ENCODE measurements around the gene NUP133.
"Not testable (repeated sequence)": the region's sequence is repeated elsewhere in the genome, so short reads cannot be mapped to it uniquely, and the experiment has no call there.

Gene NUP133

DNA sequence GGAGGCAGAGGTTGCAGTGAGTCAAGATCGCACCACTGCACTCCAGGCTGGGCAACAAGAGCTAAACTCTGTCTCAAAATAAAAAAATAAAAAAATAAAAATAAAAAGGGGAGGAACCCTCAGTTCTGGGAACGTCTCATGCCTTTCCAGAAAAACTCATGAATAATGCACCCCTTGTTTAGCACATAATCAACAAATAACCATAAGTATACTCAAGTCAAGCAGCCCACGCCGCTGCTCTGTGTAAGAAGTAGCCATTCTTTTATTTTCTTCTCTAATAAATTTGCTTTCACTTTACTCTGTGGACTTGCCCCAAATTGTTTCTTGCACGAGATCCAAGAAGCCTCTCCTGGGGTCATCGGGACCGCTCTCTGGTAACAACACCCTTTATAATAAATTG is 59.8 kb downstream of the NUP133 start:
- DNase-seq = no peak

DNA sequence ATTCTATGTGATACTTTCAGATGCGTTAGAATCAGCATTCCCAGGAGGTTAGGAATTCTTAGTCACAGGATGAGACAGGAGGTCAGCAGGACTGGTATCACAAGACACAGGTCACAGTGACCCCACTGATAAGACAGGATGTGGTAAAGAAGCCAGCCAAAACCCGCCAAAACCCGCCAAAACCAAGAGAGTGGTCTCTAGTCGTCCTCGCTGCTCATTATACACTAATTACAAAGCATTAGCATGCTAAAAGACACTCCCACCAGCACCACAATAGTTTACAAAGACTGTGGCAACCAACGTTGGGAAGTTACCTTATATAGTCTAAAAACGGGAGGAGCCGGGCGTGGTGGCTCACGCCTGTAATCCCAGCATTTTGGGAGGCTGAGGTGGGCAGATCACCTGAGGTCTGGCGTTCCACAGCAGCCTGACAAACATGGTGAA is 60.3 kb downstream of the NUP133 start:
- DNase-seq = no peak

DNA sequence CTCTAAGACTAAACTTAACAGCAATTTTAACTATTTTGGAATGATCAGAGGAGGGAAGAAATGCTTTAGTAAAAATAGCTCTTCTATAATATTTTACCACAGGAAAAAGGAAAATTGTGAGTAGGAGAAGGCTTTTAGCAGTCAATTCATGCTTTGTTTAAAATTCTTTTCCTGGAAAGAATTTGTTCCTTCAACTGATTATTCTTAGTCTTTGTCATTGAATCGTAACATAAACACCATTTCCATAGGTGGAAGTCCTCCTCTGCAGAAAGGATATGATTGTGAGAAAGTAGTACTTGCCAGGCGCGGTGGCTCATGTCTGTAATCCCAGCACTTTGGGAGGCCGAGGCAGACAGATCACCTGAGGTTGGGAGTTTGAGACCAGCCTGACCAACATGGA is 62.3 kb downstream of the NUP133 start:
- no peak for DNase-seq

DNA sequence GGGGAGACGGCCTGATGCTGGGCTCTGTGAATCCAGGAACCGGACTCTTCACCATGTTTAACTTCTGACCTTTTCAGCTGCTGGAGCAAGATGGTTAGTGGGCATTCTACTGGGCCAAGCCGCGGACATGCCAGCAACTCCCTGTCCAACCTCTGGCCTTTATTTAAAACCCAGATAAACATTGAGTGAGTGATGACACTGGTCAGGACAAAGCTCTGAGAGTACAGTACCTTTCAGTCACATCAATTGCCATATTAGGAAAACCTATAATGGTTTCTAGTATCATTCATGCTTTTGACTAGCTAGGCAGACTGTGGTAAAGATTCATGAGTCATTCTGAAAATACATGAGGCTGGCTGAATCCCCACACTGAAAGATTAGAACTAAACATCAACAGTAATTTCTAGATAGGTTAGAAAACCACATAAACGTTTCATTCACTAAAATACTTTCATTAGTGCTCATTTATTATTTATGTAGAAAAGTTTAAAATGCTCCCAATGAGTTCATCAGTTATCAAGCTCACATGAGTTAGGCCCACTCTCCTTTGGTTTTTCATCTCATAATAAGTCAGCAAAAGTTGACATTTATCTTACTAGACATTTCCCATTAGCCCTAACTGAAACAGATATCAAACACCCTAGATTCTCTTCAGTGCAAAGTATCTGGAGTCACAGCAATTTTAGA is 67.1 kb downstream of the NUP133 start:
- no peak for DNase-seq

DNA sequence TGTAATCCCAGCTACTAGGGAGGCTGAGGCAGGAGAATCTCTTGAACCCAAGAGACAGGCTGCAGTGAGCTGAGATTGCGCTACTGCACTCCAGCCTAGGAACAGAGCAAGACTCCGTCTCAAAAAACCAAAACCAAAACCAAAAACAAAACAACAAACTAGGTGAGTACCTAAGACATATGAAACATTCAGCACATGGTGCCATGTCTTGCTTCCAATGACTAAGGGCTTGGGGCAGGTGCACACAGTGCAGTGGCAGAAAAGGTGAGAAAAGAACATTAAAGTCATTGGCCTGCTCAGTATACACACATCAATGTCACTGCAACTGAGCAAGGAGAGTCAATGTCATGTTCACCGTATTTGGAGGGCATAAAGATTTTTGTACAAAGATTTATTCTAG is 70.1 kb downstream of the NUP133 start:
- DNase-seq = no peak

DNA sequence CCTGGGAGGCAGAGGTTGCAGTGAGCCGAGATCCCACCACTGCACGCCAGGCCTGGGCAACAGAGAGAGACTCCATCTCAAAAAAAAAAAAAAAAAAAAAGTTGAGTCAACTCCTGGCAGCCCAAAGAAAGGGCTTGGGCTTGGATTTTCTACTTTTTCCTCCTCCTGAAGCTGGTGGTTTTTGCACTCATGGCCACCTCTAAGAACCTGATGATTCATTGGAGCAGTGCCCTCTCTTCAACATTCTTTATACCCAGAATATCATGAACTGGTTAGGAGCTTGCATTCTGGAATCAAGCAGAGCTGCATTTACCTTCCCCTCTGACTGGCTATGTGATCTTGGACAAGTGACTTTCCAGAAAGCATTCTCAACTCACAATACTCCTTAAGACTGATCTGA is 70.7 kb downstream of the NUP133 start:
- no peak for DNase-seq

DNA sequence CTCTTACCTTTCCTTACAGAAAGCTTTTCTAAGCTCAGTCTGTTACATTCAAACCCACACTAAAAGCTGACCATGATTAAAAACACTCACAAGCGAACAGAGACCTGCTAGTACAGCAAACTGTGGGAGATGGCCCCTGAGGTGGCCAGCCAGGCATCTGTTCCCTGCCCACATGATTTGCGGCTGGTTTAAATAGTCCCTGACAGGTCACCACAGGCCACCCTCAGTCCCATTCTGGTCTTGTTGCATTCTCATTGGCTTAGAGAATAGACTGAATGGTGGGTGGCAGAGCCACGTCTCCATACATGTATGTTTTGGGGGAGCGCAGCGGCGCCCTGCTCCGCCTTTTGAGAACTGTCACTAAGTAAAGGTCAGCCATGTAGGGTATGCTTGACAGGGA is 71.9 kb downstream of the NUP133 start:
- DNase-seq = no peak

DNA sequence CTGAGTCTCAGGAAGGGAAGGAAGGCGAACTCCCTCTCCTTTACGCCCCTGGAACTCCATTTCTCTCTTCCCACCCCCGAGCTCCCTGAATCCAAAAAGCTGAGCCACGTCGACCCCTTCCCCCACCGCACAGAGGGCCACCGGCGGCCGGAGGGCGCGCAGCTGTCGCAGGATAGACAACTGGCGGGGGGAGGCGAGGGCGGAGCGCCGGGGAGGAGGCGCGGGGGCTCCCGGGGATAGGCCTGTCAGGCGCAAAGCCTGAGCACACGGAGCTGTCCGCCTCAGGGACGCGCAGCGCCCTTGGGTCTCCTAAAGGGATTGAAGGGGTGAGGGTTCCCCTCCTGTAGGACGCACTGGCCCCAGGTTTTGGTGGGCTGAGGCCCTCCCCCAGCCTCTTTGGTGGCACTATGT is 73.5 kb downstream of the NUP133 start:
- DNase-seq = no peak

DNA sequence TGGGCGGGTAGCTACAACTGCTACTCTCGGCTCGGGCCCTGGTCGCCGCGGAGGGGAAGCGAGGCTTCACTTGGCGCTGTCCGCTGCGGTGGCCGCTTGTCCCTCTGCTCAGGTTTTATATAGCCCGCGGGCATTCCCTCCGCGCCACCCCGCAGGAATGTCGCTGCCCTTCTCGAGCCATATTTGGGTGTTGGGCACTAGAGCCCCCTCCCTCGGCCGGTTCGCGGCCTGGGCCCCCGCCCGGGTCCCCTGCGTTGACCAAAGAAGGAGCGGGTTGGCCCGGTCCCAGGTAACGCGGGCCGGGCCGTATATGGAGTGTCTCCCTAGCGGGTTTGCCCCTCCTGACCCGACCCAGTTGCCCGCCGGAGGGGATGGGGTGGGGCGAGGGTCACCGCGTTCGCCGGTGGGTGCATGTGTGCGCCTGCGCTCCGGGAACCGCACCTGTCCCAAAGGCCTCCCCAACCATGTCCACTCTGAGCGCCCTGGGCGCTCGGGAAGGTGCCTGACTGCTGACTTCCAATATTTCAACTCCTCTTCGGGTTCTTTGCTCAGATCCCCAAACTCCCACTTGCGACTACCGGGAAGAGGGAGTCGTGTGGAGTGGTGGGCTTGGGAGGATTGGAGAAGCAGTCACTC is 74.0 kb downstream of the NUP133 start, which contains the start of gene ACTA1:
Gene ACTA1 (minus strand): TSS at position 90 of the 636 bp plus-strand sequence. CDS start 979 bp downstream, outside the sequence.
- DNase-seq = no peak

DNA sequence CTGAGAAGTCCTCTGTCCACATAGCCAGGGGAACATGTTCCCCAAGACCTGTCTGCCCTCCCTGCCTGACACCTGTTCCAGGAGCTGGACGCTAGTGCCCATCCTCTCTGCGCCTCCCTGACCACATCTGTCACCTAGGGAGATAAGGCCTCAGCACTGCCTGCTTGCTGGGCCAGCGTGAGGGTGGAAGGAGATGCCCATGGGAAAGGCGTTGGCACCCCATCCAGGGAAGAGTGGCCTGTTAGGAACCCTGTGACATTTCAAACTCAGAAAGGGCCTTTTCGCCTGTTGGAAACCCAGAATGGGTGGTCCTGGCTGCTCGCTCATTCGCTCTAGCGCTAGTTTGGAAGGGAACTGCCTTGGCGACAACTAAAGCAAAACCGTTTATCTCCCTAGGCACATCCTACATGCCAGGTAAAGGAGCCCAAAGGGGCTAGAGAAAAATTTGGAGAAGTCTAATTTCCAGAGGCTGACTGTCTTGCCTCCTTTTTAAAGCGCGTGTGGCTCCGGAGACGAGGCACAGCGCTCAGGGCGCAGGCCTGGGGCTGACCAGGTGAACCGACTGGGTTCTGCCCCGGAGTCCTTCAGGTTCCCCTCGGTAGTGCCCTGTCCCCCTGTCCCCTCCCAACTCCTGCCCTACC is 74.7 kb downstream of the NUP133 start:
- DNase-seq = no peak

DNA sequence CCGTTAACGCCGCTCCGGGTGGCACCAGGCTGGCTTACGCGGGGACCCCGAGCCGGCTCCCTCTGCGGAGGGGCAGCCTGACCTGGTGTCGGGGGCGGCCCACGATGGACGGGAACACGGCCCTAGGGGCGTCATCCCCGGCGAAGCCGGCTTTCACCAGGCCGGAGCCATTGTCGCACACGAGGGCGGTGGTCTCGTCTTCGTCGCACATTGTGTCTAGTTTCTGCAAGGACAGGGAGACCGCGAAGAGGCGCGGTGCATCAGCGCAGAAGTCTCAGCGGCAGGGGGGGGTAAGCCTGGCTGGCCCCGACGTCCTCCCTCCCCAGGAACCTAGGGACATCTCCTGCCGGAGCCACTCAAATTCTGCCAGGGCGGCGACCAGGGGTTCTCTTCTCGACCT is 75.2 kb downstream of the NUP133 start:
- DNase-seq = no peak

DNA sequence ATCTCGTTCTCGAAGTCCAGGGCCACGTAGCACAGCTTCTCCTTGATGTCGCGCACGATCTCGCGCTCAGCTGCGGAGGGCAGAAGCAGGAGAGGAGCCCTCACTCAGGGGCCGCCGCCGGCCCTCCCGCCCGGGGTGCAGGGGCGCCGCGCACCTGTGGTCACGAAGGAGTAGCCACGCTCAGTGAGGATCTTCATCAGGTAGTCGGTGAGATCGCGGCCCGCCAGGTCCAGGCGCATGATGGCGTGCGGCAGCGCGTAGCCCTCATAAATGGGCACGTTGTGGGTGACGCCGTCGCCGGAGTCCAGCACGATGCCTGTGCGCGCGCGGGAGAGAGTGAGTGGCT is 76.1 kb downstream of the NUP133 start:
- no peak for DNase-seq

DNA sequence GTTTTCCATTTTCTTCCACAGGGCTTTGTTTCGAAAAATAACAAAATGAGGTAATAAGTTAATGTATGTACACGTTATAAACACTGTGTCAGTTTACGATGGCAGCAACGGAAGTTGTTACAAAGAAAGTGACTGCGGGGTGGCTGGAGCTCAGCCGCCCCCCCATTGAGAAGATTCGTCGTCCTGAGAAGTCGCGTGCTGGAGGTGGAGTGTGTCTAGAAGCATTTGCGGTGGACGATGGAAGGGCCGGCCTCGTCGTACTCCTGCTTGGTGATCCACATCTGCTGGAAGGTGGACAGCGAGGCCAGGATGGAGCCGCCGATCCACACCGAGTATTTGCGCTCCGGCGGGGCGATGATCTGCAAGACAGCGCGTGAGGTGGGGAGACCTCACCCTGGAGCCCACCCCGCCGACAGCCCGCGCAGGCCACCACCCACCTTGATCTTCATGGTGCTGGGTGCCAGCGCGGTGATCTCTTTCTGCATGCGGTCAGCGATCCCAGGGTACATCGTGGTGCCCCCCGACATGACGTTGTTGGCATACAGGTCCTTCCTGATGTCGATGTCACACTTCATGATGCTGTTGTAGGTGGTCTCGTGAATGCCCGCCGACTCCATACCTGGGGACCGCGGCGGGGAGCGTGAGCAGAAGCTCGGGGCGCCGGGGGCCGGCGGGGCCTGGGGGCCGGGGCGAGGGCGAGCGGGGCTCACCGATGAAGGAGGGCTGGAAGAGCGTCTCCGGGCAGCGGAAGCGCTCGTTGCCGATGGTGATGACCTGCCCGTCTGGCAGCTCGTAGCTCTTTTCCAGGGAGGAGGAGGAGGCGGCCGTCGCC is 76.6 kb downstream of the NUP133 start:
- DNase-seq = no peak

DNA sequence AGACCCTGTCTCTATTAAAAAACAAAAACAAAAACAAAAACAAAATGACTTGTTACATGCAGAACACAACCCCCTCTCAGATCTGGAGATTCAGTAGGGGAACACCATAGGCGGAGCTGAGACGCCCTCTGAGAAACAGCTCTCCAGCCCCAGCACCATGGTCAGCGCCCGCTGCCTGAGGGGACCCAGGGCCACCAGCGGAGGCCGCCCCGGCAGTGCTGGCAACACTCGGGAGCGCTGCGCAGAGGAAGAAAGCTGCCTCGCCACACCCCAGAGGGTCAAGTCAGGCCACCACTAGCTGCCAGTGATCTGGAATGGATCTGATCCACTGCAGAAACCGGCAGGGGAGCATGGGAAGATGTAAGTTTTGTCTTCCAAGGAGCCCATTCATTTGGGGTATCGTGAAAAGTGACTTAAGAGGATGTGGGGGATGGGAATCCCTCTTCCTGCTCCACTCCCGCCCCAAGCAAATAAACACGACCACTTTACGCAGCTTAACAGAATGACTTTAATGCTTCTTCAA is 77.3 kb downstream of the NUP133 start:
- DNase-seq = no peak

DNA sequence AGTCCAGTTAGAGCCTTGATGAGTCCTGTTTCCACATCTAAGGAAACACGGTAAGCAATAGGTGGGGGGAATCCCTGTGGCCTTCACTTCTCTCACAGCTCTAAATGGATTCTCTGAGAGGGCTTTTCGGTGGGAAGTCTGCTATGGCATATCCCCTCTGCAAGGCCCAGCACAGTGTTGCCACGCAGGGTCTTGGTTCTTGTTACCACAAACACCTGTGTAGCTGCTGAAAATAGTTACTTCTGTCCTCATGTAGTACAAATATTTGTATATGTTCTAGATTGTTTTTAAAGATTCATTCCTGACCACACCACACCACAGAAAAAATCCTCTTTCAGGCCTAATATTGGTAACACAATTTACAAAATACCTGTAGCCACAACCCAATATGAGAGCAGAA is 79.9 kb downstream of the NUP133 start:
- DNase-seq = no peak

DNA sequence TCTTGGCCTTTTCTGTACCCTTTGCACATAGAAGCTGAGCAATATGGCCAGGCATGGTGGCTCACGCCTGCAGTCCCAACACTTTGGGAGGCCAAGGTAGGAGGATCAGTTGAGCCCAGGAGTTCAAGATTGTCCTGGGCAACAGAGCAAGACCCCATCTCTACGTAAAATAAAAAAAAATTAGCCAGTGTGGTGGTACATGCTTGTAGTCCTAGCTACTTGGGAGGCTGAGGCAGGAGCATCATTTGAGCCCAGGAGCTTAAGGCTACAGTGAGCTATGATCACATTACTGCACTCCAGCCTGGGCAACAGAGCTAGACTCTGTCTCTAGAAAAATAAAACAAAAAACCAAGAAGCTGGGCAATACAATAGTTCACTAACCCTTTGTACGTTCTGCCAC is 80.6 kb downstream of the NUP133 start:
- DNase-seq = no peak

DNA sequence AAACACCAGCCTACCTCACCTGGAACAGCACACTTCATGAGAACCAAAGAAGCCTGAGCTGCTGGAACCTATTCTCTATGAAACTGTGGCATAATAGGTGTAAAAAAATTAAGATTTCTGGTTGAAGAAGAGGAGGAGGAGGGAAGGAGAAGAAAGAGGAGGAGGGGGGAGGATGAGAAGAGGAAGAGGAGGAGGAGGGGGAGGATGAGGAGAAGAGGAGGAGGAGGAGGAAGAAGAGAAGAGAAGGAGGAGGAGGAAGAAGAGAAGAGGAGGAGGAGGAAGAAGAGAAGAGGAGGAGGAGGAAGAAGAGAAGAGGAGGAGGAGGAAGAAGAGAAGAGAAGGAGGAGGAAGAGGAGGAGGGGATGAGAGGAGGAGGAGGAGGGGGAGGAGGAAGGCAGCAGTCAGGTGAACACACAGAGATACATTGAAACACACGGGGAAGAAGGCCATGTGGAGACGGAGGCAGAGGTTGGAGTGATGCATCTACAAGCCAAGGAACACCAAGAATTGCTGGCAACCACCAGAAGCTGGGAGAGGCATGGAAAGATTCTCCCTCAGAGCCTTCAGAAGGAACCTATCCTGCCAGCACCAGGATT is 82.5 kb downstream of the NUP133 start:
- DNase-seq = no peak

DNA sequence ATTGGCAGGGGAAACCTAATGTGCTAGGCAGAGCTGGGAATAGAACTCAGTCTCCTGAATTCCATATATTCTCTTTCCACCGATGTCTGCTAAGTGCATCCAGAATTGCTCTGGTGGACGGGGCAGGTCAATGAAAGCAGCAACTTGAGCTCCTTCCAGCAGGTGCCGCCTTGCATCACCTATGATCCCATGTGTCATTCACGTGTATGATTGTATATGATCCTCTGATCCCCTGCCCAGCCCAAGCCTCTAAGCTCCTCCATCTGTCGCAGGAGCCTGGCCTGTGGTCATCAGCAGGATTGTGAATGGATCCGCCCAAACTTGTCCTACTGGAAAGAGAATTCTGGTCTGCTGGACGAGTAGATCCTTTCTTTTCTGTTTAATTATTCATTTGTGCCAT is 87.4 kb downstream of the NUP133 start:
- DNase-seq = no peak

DNA sequence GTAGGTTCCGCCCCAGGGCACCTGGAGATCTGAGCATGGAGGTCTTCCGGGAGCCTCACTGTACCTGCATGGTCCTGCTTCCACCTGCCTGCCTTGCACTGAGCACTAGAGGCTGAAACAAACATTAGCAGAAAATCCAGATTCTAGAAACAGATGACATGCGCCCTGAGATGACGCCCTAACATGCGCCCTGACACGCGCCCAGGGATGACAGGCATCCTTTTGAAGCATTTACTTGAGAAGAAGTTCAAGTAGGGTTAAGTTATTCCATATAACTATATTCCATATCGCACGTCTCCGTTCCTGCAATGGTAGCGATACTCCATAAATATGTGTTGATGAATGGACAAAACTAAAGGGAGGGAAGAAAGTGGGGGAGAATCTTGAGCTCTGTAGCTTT is 87.9 kb downstream of the NUP133 start:
- DNase-seq = no peak

DNA sequence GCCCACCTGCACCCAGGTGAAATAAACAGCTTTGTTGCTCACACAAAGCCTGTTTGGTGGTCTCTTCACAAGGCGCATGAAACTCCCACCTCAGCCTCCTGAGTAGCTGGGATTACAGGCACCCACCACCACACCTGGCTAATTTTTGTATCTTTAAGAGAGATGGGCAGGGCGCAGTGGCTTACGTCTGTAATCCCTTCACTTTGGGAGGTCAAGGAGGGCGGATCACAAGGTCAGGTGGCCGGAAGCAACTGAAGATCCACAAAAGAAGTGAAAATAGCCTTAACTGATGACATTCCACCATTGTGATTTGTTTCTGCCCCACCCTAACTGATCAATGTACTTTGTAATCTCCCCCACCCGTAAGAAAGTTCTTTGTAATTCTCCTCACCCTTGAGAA is 89.6 kb downstream of the NUP133 start:
- DNase-seq = not testable (repeated sequence)

DNA sequence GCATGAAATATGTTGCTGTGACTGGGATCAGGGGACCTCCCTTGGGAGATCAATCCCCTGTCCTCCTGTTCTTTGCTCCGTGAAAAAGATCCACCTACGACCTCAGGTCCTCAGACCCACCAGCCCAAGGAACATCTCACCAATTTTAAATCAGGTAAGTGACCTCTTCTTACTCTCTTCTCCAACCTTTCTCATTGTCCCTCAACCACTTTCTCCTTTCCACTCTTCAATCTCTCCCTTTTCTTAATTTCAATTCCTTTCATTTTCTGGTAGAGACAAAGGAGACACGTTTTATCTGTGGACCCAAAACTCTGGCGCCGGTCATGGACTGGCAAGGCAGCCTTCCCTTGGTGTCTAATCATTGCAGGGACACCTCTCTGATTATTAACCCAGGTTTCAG is 95.3 kb downstream of the NUP133 start:
- DNase-seq = not testable (repeated sequence)

DNA sequence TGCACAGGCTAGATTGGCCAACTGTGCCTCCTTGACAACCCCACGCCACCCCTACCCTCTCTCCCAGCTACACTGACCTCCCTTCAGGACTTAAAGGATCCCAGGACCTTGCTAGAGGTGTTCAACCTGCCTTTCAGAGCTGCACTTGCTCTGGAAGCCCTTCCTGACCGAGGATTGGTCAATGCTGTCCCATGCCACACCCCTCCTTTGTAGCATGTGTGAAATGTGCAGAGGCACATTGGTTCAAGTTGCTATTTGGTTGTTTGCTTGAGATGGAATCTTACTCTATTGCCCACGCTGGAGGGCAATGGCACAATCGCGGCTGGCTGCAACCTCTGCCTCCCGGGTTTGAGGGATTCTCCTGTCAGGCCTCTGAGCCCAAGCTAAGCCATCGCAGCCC is 96.1 kb downstream of the NUP133 start:
- no peak for DNase-seq

Measured in cerebellar nuclear complex (tissue), 1 donor.